ENCODE measurements around the gene PRRX1. TPM values are rescaled to one million over a fixed set of nuclear protein-coding genes. Genes with fewer than 3 reads are reported as not detected.

Gene PRRX1
- total and polyA plus RNA-seq, 2 of the 13 experiments (the other 11 are each of a cell fraction or from before 2014, with no cell fraction given): not detected

DNA sequence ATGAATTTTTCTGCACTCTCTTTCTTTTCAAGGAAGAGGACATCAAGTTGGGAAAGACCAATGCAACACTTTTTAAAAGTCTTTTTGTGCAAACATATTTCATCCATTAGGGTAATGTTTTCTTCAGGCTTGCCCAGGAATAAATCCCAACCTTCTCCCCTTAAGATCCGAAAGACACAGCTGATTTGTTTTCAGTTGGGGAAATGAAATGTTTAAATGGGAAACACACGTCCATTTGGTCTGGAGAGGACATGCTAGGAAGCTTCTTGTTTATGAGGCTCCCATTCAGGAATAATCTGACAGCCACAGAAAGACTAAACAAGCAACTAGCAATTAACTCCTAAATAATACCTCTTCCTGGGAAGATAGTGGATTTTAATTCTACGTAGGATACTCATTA is 91.9 kb downstream of the PRRX1 start:
- ChIA-PET CTCF (ENCODE audit: low intra/inter-chr PET ratio, low total read pairs) (no interaction called here), POLR2A (no interaction called here)
- H2AFZ ChIP-seq (ENCODE audit: low read length): no peak overlapping the region
- no peaks in the 10 kb centered on the region for H3K4me1 ChIP-seq (ENCODE audit: insufficient read depth, low read length)
- no peak overlapping the region for H3K9ac ChIP-seq (ENCODE audit: insufficient read depth, low read depth, low read length)
- no peak for ATAC-seq
- no peaks in the 10 kb centered on the region for H3K79me2 ChIP-seq (ENCODE audit: insufficient read depth, low read length)
- H3K4me3 ChIP-seq (replicated peaks in 1 of 3; ENCODE audit: insufficient read depth in 1 of 3, low read depth in 2 of 3, low read length in 3 of 3): no peak overlapping the region
- intact Hi-C loops (cut with micrococcal nuclease; ENCODE audit: unreplicated experiment): no loop called here
- no peak for FAIRE-seq
- WGBS (ENCODE audit: low lambda C conversion rate): 17% methylated on average over 3 of the region's 3 CpGs
- no peaks in the 10 kb centered on the region for H3K27me3 ChIP-seq (ENCODE audit: control insufficient read depth in 1 of 2, insufficient read depth in 2 of 2, low read length in 2 of 2)
- no peak overlapping the region for H3K4me2 ChIP-seq (ENCODE audit: low read depth, low read length)
- no peak for DNase-seq (ENCODE audit: low spot score)
- TF ChIP-seq NFYC (CRISPR knock-in tag; IDR thresholded peaks at IDR 0.05) (no peak), PITX1 (CRISPR knock-in tag; IDR thresholded peaks at IDR 0.05) (no peak), MYPOP (CRISPR knock-in tag; IDR thresholded peaks at IDR 0.05) (no peak), FOXO4 (CRISPR knock-in tag; conservative IDR thresholded peaks at IDR 0.05) (no peak), ZNF816 (CRISPR knock-in tag; IDR thresholded peaks at IDR 0.05; ENCODE audit: borderline replicate concordance) (no peak)
- in situ Hi-C loops (cut with HindIII; ENCODE audit: extremely low pct_ligation_motif_present, low pct_unique_long_range_greater_than_20kb): no loop called here
- no peak overlapping the region for H3K27ac ChIP-seq (ENCODE audit: extremely low read length, insufficient read depth, low read length)
- no peaks in the 10 kb centered on the region for H4K20me1 ChIP-seq (ENCODE audit: insufficient read depth, low read length)
- BruUV-seq (replicated peaks): no TSS peak
- H3K9me3 ChIP-seq (ENCODE audit: low read length): no peaks in the 10 kb centered on the region
- no peaks in the 10 kb centered on the region for H3K36me3 ChIP-seq (replicated peaks in 1 of 2; ENCODE audit: control insufficient read depth in 1 of 2, insufficient read depth in 2 of 2, low read length in 2 of 2)

GRCh38 chr1:170758992-170759391 is 95.1 kb downstream of the PRRX1 start:
- FAIRE-seq: no peak
- in situ Hi-C loops (cut with HindIII; ENCODE audit: extremely low pct_ligation_motif_present, low pct_unique_long_range_greater_than_20kb): no loop called here
- Histone ChIP-seq H3K27me3 (ENCODE audit: control insufficient read depth in 1 of 2, insufficient read depth in 2 of 2, low read length in 2 of 2) (no peaks in the 10 kb centered on the region), H3K4me2 (ENCODE audit: low read depth, low read length) (no peak overlapping the region), H3K4me3 (replicated peaks in 1 of 3; ENCODE audit: insufficient read depth in 1 of 3, low read depth in 2 of 3, low read length in 3 of 3) (no peak overlapping the region), H3K9me3 (ENCODE audit: low read length) (no peaks in the 10 kb centered on the region), H3K4me1 (ENCODE audit: insufficient read depth, low read length) (no peaks in the 10 kb centered on the region), H3K9ac (ENCODE audit: insufficient read depth, low read depth, low read length) (no peak overlapping the region), H3K27ac (ENCODE audit: extremely low read length, insufficient read depth, low read length) (no peak overlapping the region), H3K79me2 (ENCODE audit: insufficient read depth, low read length) (no peaks in the 10 kb centered on the region), H4K20me1 (ENCODE audit: insufficient read depth, low read length) (no peaks in the 10 kb centered on the region), H2AFZ (ENCODE audit: low read length) (no peak overlapping the region), H3K36me3 (replicated peaks in 1 of 2; ENCODE audit: control insufficient read depth in 1 of 2, insufficient read depth in 2 of 2, low read length in 2 of 2) (no peaks in the 10 kb centered on the region)
- POLR2A ChIA-PET: no interaction called here
- DNase-seq (ENCODE audit: low spot score): no peak
- no peak for ATAC-seq
- CTCF ChIA-PET (ENCODE audit: low intra/inter-chr PET ratio, low total read pairs): no interaction called here
- BruUV-seq (replicated peaks): no TSS peak
- 19% methylated on average over 2 of the region's 2 CpGs for WGBS (ENCODE audit: low lambda C conversion rate)
- no peak for TF ChIP-seq ZFP36L2 (CRISPR knock-in tag; IDR thresholded peaks at IDR 0.05)
- no peak for TF ChIP-seq PAWR (CRISPR knock-in tag; IDR thresholded peaks at IDR 0.05; ENCODE audit: borderline replicate concordance)
- intact Hi-C loops (cut with micrococcal nuclease; ENCODE audit: unreplicated experiment): no loop called here

All from HepG2 (cell line).